Suprapubic skin (tissue), 4 donors: ENCODE results near the gene BMPR1B.

Source experiments
- CTCF ChIP-seq, 2 donors: fragments of 200-600 bp in 1 of 2; fragments of 450-650 bp in 1 of 2; sonication (generic) in 1 of 2; IDR thresholded peaks; one replicate each; pipeline ENCODE4 v1.5.1; 2016 to 2019; ENCODE audit warnings: antibody characterized with exemption in 2 of 2, mild to moderate bottlenecking in 1 of 2, moderate library complexity in 1 of 2
- POLR2A ChIP-seq, 2 donors: fragments of 450-650 bp; IDR thresholded peaks; one replicate each; pipeline ENCODE4 v1.6.1; 2017; ENCODE audit warnings: antibody characterized with exemption in 2 of 2, mild to moderate bottlenecking in 2 of 2, moderate library complexity in 2 of 2
- POLR2AphosphoS5 ChIP-seq, 3 donors: sonication (generic); formaldehyde crosslinking; IDR thresholded peaks; one replicate each; pipeline ENCODE4 v1.6.1; 2017; ENCODE audit warnings: antibody characterized with exemption in 3 of 3

- TF ChIP-seq CTCF (IDR thresholded peaks at IDR 0.05) (no peak), POLR2A (IDR thresholded peaks at IDR 0.05) (no peak), POLR2AphosphoS5 (IDR thresholded peaks at IDR 0.05) (no peak)
Observed at GRCh38 chr4:95181243-95181995, 423.7 kb downstream of the BMPR1B start.
